SH-SY5Y (cell line): ENCODE measurements around the gene SRSF2.

Source experiments
- GATA2 ChIP-seq: IDR thresholded peaks from 2 replicates; pipeline ENCODE4 v1.6.1; 2011; ENCODE audit warnings: mild to moderate bottlenecking, low read depth, low read length
- GATA3 ChIP-seq: IDR thresholded peaks from 2 replicates; pipeline ENCODE4 v1.6.1; 2011; ENCODE audit warnings: low read depth, mild to moderate bottlenecking, low read length, moderate library complexity

GRCh38 chr17:76784926-76785325, 47.8 kb upstream of the SRSF2 start:
- TF ChIP-seq GATA2 (no peak), GATA3 (no peak)
